Stimulated activated CD4-positive, alpha-beta T cell treated with anti-CD3 and anti-CD28 coated beads, Interleukin-1b, Interleukin-23, amount 100 ng/mL, for 1 hour (primary cell): Measurements from ENCODE around the gene NSUN4.
"Not testable (repeated sequence)": the region's sequence is repeated elsewhere in the genome, so short reads cannot be mapped to it uniquely, and the experiment has no call there.

Experiments used
- DNase-seq, 2 donors: peaks; one replicate each; pipeline ENCODE4 v3.0.0-alpha.2; 2020; ENCODE audit warnings: low read depth in 2 of 2

The NSUN4 gene

GRCh38 chr1:46325285-46326076 lies 15.1 kb upstream of the NSUN4 start:
- DNase-seq = not testable (repeated sequence)

- not testable (repeated sequence) for DNase-seq
Observed at GRCh38 chr1:46328182-46328581, 12.4 kb upstream of the NSUN4 start.

- not testable (repeated sequence) for DNase-seq
Observed at GRCh38 chr1:46329807-46330206, 10.8 kb upstream of the NSUN4 start.

- DNase-seq = not testable (repeated sequence)
Observed at GRCh38 chr1:46330381-46330780, 10.2 kb upstream of the NSUN4 start.

GRCh38 chr1:46331786-46332540 lies 8.6 kb upstream of the NSUN4 start:
- DNase-seq = not testable (repeated sequence)

GRCh38 chr1:46333300-46334029 lies 7.1 kb upstream of the NSUN4 start:
- DNase-seq = no peak

GRCh38 chr1:46334030-46334384 lies 6.6 kb upstream of the NSUN4 start:
- no peak for DNase-seq

GRCh38 chr1:46335081-46335480 lies 5.5 kb upstream of the NSUN4 start:
- DNase-seq = no peak

- DNase-seq = not testable (repeated sequence)
Observed at GRCh38 chr1:46337409-46337808, 3.2 kb upstream of the NSUN4 start.

GRCh38 chr1:46341222-46342083 lies 846 bp downstream of the NSUN4 start:
- DNase-seq = no peak

- DNase-seq = no peak
Observed at GRCh38 chr1:46342084-46342656, 1.6 kb downstream of the NSUN4 start.

GRCh38 chr1:46342677-46343350 lies 2.2 kb downstream of the NSUN4 start:
- DNase-seq = no peak

- DNase-seq = no peak
Observed at GRCh38 chr1:46343351-46343695, 2.7 kb downstream of the NSUN4 start.

GRCh38 chr1:46343705-46344104 lies 3.1 kb downstream of the NSUN4 start:
- DNase-seq = no peak

- DNase-seq = no peak
Observed at GRCh38 chr1:46344481-46344880, 3.9 kb downstream of the NSUN4 start.

- no peak for DNase-seq
Observed at GRCh38 chr1:46345281-46345680, 4.7 kb downstream of the NSUN4 start.

GRCh38 chr1:46352363-46352762 lies 11.8 kb downstream of the NSUN4 start:
- DNase-seq = no peak

- not testable (repeated sequence) for DNase-seq
Observed at GRCh38 chr1:46355920-46356319, 15.3 kb downstream of the NSUN4 start.

GRCh38 chr1:46362158-46362557 lies 21.6 kb downstream of the NSUN4 start:
- DNase-seq = no peak

- DNase-seq = no peak
Observed at GRCh38 chr1:46363121-46363520, 22.5 kb downstream of the NSUN4 start.

- DNase-seq = no peak
Observed at GRCh38 chr1:46364612-46365011, 24.0 kb downstream of the NSUN4 start.
